Fibroblast of gingiva (primary cell): ENCODE data around the gene ZNF529.
"Not testable (repeated sequence)": the region's sequence is repeated elsewhere in the genome, so short reads cannot be mapped to it uniquely, and the experiment has no call there.

Experiments
- DNase-seq: peaks from one replicate; pipeline ENCODE4 v3.0.0-alpha.2; 2011; ENCODE audit warnings: low read depth

The ZNF529 gene

DNA sequence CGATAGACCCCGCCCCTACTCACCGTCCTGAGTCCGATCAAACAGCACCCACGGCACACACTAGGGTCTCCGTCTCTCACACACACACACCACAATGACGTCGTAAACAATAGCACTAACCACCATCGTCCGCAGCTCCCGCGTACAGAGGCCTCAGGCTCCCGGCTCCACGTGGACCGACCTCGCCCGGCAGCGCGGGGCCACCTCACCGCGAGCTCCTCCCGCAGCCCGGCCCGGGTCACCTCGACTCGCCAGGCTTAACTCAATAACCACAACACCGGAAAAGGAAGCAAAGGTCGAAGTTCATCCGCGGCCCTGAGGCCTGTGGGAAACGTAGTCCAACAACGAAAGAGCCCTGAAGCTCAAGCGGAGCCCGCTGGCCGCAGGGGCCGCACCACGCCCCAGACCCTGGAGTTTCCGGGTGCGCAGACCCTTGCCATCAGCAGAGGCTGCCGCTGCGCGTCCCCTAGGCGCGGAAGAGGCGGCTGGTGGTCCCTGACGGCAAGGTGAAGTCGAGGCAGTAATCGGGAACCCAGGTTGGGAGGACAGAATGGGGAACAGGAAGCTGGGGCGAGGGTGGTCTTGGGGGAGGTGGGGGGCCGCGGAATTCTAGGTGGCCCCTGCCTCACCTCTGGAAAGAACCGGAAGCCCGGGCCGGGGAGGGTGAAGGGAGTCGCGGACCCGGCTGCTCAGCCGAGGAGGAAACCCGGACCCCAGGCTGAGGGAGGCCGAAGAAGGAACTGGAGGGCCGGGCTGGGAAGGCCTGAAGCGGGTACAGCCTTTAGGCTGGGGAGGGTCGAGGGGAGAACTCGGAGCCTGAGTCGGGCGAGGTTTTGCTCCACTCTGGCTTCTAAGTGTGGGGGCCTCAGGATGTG is at the start of gene ZNF529:
Gene ZNF529, minus strand, starts transcription at position 273 of the 875 bp plus-strand sequence. CDS start 946 bp downstream, outside the sequence.
- DNase-seq: peak; percentile 88

- DNase-seq: peak; percentile 1
Observed at GRCh38 chr19:36605877-36606478, 32.9 kb upstream of the ZNF529 start.

GRCh38 chr19:36605101-36605876 is 32.2 kb upstream of the ZNF529 start, which contains the start of gene ZNF382:
Gene ZNF382, plus strand, starts transcription at chr19:36605313. Its CDS starts 4,602 bp downstream, at chr19:36609915.
- DNase-seq: peak; percentile 60

GRCh38 chr19:36604656-36605100 is 31.6 kb upstream of the ZNF529 start:
- peak; percentile 3 for DNase-seq

DNA sequence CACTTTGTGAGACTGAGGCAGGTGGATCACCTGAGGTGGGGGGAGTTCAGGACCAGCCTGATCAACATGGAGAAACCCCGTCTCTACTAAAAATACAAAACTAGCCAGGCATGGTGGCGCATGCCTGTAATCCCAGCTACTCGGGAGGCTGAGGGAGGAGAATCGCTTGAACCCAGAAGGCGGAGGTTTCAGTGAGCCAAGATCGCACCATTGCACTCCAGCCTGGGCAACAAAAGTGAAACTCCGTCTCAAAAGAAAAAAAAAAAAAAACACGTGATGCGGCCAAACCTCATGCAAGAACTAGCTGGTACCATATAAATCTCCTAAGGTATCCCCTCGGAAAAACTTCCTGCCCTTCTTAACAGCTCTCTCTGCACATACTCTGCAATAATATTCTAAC is 29.6 kb upstream of the ZNF529 start:
- DNase-seq: not testable (repeated sequence)

DNA sequence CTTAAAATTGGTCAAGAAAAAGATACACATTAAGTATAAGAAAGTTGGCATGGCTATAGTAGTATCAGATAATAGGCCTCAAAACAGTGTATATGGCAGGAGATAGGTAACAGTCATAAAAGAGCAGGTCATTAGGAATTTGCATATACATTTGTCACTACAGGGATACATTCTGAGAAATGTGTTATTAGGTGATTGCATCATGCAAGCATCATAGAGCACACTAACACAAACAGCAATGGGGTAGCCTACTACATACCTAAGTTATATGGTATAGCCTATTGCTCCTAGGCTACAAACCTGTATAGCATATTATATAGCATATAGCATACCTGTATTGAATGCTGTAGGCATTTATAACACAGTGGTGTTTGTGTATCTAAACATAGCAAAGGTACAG is 6.2 kb upstream of the ZNF529 start:
- DNase-seq: no peak

- DNase-seq: no peak
Observed at GRCh38 chr19:36577271-36577996, 4.3 kb upstream of the ZNF529 start.

DNA sequence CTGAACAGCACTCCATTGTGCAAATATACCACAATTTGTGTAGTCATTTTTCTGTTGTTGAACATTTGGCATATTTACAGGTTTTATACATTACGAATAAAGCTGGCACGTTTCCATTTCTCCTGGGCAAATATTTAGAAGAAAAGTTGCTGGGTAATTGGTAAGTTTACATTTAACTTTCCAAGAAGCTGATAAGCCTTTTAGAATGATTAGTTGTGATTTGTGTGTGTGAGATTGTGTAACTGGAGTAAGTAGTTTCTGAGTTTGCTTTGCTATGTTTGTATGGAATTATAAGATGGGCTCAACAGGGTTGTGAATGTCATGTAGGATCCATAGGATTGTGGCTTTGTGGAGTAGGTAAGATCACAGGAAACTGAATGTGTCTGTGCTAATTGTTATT is 1.6 kb upstream of the ZNF529 start:
- no peak for DNase-seq

- peak; percentile 28 for DNase-seq
Observed at GRCh38 chr19:36573895-36574720, 1.0 kb upstream of the ZNF529 start.

- DNase-seq: no peak
Observed at GRCh38 chr19:36572593-36573019, 486 bp downstream of the ZNF529 start.

DNA sequence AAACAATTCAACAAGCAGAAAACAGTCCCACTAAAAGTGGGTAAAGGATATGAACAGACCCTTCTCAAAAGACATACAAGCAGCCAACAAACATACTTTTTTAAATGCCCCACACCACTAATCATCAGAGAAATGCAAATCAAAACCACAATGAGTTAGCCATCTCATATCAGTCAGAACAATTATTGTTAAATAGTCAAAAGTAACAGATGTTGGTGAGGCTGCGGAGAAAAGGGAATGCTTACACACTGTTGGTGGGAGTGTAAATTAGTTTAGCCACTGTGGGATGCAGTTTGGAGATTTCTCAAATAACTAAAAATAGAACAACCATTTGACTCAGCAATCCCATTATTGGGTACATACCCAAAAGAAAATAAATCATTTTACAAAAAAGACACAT is 8.7 kb downstream of the ZNF529 start:
- no peak for DNase-seq

GRCh38 chr19:36547001-36547732 is 25.9 kb downstream of the ZNF529 start:
- no peak for DNase-seq

DNA sequence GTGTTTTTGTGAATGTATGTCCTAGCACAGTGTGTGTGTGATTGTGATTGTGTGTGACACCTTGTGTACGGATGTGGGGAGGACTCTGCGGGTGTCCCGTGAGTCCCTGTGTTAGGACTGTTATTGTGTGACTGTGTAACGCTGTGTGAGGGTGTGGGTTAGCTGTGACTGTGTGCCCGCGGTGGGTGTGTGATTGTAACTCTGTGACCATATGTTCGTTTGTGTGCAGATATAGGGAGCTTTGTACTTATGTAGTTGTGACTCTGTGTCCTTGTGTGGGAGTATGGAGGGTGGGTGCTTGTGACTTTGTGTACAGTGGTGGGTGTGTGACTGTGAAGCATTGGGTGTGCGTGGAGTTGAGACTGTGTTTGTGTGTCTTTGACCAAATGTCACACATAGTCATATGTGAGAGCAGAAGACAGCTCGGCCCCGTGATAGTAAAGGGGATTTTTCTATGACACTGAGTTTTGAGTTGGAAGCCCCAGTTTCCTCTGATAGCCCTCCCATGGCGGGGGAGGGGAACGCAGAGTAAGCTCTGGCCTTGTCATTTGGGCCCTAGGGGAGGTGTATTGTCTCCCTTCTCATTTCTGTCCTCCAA is 44.1 kb downstream of the ZNF529 start:
- no peak for DNase-seq

- peak; percentile 98 for DNase-seq
Observed at GRCh38 chr19:36528194-36528920, 44.7 kb downstream of the ZNF529 start, which contains the start of gene ZNF260. Gene ZNF260, minus strand, starts transcription at chr19:36528271. Its CDS starts 13,033 bp downstream, at chr19:36515238.

DNA sequence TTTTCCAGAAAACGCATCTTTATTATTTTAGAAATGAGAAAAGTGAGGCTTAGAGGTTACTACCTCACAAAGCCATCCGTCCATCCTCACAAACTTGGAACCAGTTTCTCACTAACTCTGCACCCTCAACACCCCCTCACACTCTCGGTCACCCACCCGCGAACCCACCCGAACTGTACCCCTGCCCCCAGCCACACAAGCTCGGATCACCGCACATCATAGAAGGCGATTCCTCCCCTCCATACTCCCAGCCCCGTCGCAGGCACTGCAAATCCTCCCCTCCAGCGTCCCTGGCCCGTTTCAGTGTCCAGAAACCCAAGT is 45.3 kb downstream of the ZNF529 start:
- no peak for DNase-seq

GRCh38 chr19:36527341-36527740 is 45.8 kb downstream of the ZNF529 start:
- DNase-seq: no peak

DNA sequence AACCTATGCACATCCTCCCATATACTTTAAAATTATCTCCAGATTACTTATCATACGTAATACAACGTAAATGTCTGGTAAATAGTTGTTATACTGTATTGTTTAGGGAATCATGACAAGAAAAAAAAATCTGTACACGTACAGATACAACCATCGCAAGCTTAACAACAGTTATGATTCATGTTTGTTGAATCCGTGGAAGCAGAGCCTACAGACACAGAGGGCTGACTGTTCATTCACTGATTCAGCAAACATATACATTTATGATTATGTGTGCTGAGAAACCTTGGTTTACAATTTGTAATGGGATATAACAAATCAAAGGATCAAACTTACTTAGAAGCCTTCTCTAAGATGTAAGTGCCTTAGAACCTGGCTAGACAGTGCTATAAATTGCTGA is 46.5 kb downstream of the ZNF529 start:
- no peak for DNase-seq

- DNase-seq: no peak
Observed at GRCh38 chr19:36524617-36525016, 48.5 kb downstream of the ZNF529 start.

GRCh38 chr19:36514012-36514612 is 59.0 kb downstream of the ZNF529 start:
- no peak for DNase-seq
